HG03457 (cell line): ENCODE data around the gene C10orf88.
"Not testable (repeated sequence)": the region's sequence is repeated elsewhere in the genome, so short reads cannot be mapped to it uniquely, and the experiment has no call there.

Source experiments
- ATAC-seq: cut with Tn5 transposase; IDR thresholded peaks from one replicate; pipeline ENCODE4 v1.9.1; 2021; ENCODE audit warnings: moderate number of reproducible peaks; ENCODE audit not compliant: unreplicated experiment

C10orf88 gene

DNA sequence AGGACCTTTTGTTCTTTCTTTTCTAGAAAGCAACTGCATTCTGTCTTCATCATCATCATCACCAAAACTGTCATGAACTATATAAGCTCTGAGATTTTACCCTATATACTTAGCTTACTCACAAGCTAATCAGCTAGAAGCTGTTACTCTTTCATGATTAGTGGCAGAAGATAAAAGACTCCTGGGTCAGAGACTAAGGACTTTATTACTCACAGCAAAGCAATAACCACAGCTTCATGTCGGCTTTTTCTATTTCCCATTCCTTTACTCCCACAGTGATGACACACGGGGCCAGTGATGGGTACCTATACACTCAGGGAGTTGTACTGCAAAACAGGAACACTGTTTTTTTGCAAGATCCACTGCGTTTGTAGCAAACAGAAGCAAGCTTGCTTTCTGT is 8.4 kb upstream of the C10orf88 start:
- ATAC-seq: no peak

DNA sequence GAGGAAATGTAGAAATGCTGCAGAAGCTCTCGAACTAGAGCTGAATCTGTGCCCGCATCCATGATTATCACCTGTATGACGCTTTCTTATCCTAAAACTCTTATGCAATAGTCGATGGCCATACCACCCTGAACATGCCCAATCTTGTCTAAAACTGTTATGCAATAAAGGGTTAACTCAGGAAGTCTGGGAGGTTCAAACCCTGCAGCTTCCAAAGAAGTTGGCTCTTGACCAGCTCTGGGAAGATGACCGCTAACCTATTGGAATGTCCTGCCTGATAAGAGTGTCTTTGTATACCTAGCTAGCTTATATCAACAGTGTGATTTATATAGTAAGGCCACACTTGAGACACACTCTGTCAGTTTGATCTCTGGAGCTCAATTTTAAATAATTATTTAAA is 3.4 kb upstream of the C10orf88 start:
- ATAC-seq: no peak

GRCh38 chr10:122955892-122956291 is 1.9 kb upstream of the C10orf88 start:
- ATAC-seq: no peak

GRCh38 chr10:122954731-122955050 is 664 bp upstream of the C10orf88 start:
- no peak for ATAC-seq

- ATAC-seq: no peak
These were observed 4.7 kb downstream of the C10orf88 start for GRCh38 chr10:122949296-122949695.

DNA sequence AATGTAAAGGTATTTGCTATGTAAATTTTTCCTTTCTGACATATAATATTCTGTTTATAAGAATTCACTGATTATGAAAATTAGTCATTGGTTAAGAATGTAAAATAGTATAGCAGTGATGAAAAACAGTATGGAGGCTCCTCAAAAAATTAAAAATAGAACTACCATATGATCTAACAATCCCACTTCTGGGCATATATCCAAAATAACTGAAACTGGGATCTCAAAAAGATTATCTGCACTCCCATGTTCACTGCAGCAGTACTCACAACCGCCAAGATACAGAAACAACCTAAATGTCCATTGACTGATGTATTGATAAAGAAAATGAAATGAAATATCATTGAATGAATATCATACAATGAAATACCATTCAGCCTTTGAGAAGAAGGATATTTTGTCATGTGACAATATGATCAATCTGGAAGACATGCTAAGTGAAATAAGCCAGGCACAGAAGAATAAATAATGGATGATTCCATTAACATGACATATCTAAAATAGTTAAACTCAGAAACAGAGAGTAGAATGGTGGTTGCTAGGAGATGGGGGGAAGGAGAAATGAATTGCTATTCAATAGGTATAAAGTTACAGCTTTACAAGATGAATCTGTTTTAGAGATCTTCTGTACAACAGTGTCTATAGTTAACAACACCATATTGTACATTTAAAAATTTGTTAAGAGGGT is 14.0 kb downstream of the C10orf88 start:
- no peak for ATAC-seq

DNA sequence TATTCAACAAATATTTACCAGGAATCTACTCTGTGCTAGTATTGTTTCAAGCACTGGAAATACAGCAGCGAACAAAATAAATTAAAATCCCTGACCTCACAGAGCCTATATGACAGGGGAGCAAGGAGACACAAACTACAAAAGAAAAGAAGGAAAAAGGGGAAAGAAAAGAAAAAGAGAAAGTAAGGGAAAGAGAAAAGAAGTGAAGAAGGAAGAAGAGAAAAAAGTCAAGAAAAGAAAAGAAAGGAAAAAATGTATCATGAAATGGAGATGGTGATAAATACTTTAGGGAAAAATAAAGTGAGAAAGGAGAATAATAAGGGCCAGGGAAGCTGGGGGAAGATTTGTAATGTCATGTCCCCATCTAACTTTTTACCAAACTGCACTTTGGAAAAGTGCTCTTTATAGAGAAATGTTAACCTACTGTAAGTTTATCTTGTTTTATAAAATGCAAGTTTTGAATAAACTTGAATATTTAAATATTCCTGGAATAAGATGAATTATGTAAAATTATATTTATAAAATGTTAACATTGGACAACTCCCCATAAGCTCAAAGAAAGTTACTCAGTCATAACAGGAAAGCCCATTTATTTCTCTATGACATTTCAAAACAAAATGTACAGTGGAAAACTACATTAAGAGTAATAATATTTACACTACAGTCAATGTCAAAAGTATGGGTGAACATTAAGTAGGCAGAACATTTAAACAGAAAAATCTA is 14.7 kb downstream of the C10orf88 start:
- no peak for ATAC-seq

DNA sequence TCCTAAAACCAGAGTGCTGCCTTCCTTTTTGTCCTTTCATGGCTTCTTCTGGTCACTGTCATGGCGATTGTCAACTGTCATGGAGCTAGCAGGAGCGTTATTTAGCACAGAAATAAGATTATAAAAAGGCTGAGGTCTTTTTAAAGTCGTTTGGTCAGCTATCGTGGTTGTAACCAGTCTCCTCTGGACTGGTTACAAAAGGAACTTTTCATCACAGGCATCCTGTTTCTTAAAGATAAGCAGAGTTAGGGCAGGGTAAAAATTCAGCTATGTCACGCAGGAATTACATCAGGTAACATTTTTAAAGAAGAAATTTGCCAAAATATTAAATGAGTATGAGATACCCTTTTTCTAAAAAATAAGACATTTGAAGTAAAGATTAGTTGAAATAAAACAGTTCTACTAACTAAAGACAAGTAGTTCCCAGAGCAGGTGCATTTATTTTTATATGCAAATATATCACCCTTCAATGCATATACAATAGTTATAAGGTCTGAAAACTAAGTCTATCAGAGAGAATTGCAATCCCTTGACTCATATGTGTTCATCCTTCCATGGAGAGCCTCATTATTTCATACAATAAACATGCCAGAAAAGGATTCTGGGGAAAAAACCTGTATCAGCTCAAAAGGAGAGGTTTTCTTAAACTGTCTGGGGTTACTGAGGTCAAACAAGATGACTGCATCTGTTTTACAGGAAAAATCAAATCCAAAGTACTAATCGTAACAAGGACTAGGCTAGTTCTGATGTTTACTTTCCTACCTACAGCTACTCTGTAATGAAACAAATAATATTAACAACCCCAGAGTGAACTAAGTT is 22.7 kb downstream of the C10orf88 start:
- ATAC-seq: no peak

GRCh38 chr10:122930140-122930539 is 23.9 kb downstream of the C10orf88 start:
- ATAC-seq: no peak

DNA sequence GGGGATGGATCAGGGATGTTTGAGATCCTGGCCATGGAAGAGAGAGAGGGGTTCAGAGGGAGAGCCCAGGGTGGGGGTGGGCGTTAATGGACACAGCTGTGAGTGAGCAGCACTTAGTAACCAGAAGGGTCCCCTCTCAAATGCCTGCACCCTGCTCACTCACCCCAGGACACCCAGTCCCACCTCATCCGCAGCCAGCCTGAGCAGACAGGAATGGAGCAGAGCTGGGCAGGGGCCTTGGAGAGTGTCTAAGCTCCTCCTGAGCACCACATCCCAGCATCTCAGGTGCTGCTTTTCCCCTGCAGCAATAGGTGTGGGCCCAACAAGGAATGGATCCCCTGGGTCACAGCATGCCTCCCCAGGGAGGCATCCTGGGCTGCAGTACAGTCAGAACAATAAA is 38.3 kb downstream of the C10orf88 start:
- no peak for ATAC-seq

DNA sequence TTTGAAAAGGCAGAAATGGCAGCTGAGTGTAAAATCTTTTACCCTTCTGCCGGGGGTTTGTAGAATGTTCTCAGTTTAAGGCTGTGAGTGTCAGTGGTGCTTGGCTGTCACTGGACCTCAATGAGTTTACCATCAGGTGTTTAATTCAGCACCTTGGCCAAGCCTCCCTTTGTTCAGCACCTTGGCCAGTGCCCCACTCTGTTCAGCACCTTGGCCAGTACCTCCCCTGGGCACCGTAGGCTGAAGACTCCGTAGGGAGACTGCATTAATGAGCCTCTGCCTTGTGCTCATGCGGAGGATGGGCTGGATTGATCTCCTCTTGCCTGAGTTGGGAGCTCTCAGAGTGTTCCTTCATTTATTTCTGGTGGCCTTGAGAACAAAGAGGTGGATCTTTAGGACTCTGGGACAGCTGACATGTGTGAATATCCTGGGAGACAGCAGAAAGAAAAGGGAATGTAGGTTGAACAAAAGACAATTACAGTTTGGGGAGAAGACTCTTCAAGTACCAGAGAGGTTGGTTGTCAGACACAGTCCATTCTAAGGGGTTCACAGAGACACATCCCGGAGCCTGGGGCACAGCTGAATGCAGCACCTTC is 42.0 kb downstream of the C10orf88 start:
- no peak for ATAC-seq

- no peak for ATAC-seq
These were observed 43.7 kb downstream of the C10orf88 start, which contains the start of gene FAM24A for GRCh38 chr10:122910310-122910709. Gene FAM24A, plus strand, starts transcription at chr10:122910610. Its CDS starts 1,025 bp downstream, at chr10:122911635.

GRCh38 chr10:122903861-122904260 is 50.2 kb downstream of the C10orf88 start:
- ATAC-seq: not testable (repeated sequence)

DNA sequence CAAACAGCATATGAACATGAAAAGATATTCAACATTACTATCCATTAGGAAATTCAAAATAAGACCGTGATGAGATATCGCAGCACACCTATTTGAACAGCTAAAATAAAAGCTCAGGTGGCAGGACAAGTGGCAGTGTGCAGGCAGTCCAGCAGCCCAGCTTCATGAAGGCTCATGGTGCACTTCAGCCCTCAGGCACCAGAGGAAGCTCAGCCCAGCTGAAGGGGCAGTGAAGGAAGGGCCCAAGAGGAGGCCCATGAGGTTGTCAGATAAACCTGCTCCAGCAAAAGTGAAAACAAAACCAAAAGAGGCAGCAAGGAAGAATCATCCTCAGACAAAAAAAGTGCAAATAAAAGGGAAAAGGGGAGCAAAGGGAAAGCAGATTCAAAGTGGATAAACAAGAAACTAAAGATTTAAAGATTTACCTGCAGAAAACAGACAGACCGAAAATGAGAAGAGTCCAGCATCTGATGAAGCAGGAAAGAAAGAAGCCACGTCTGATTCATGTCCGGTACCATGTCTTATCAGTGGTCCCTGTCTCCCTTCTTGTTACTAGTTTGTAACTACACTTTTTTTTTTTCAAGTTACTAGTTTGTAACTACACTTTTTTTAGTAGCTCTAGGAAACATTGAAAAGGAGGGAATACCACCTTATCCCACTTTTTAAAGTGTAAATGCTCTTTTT is 59.6 kb downstream of the C10orf88 start:
- ATAC-seq: no peak

- no peak for ATAC-seq
These were observed 69.9 kb downstream of the C10orf88 start for GRCh38 chr10:122884166-122884565.

DNA sequence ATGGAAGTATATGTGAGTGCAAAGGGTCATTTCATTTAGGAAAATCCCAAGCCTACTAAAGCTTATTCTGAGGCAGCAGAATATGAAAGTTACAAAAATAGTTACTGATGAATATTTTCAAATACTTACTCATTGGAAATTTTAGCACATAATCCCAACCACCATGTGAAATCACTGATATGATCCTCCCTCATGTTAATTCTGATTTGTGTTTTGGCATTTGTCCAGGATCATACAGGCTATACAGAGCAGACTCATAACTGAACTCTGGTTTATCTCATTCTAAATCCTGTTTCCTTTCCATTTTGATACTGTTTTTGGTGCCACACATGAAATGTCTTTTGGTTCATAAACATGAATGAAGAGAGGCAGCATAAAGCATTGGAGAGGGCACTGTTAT is 71.3 kb downstream of the C10orf88 start:
- ATAC-seq: no peak
